Measurements from ENCODE around the gene VCAN.

Gene VCAN

GRCh38 chr5:83540783-83541182, 69.2 kb downstream of the VCAN start:
- no peak for DNase-seq

DNA sequence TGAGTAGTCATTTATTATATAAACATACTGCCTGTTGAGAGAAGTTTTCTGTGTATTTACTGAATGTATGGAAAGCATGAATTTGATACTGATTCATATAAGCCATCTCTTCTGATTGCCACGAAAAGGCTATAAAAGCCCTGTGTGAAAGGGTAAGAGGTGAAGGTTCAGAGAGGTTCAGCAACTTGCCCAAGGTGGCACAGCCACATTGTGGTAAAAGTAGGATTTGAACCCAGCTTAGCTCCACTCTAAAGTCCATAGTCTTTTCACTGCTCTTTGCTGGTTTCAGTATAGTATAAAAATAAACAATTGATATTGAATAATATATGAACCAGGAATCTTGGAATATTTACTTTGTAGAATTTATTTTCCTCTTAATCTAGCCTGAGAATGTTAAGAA, 71.3 kb downstream of the VCAN start:
- no peak for DNase-seq

DNA sequence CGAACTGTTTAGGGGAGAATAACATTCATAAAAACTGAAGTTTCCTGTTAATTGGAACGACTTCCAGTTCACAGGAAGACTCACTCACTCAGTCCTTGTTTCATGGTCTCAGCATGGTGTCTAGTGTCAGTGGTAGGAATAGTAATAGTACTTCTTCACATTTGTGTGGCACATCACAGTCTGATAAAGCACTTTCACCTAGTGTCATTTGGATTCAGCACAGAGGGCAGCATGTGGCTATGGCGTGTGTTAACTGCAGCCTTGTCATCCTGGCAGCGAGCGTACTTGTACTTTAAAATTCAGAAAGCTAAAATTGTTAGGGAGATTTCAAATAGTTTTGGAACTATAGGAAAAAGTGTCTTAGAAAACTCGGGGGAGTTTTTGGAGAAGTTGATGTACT, 72.4 kb downstream of the VCAN start:
- no peak for DNase-seq

DNA sequence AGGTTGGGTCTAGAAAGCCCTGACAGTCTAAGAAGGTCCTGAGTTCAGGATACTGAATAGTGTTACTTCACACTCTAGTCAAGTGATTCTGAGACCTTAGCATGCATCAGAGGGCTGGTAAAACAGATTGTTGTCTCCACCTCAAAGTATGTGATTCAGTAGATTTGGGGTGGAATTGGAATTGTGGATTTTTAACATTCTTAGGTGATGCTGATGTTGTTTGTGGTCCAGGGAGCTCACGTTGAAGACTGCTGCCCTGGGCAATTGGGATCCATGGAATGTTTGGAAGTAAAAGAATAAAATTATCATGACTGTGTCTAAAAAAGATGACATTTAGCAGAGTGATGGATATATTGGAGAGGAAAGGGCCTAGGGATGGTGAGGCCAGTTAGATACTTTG, 75.6 kb downstream of the VCAN start:
- DNase-seq: no peak

DNA sequence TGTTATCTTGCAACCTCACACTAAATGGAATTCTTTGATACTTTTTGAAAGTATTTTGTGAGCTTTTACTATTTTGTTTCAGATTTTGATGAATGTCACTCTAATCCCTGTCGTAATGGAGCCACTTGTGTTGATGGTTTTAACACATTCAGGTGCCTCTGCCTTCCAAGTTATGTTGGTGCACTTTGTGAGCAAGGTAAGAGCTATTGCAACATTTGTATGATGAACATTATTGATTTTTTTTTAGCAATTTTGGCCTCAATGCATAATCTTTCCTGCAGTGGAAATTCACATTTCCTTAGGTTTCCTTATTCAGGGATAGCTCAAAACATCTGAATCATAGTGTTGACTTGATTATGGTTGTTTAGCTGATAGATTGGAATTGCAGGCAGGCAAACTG, 76.3 kb downstream of the VCAN start:
- no peak for DNase-seq

GRCh38 chr5:83548581-83548980, 77.0 kb downstream of the VCAN start:
- no peak for DNase-seq

DNA sequence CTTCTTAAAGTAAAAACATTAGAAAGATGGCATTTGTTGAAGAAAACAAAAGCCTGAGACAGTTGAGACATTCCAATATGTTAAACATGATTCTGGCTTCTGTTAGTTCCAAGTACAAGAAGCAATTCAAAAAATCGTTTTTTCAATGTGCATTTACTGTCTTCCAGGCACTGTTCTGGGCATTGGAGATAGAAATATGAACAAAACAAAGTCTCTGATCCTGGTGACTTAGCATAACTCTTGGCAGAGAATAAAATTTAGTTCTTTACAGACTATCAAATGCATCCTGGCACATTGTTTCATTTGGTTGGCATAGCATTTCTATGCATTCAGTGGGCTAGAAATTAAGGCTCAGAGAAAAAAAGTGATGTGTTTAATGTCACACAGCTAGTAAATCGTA, 77.5 kb downstream of the VCAN start:
- no peak for DNase-seq

DNA sequence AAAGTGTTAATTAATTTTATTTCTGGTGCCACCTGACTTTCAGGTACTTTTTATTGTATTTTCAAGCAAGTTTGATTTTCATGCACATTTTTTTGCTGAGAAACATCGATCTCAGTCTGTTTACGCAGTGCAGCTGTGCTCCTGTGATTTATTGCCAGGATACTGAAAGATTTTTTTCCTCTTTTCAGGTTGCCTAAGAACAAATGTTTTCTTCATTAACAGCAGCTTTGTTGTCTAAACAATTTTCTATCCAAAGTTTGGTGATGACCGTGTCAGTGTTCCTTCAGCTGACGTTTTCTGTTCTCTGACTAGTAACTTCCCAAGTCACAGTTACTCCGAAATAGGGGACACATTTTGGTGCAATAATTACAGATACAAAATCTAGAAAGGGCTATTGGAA, 78.1 kb downstream of the VCAN start:
- DNase-seq: no peak

- DNase-seq: no peak
These were observed 80.3 kb downstream of the VCAN start for GRCh38 chr5:83551821-83552220.

DNA sequence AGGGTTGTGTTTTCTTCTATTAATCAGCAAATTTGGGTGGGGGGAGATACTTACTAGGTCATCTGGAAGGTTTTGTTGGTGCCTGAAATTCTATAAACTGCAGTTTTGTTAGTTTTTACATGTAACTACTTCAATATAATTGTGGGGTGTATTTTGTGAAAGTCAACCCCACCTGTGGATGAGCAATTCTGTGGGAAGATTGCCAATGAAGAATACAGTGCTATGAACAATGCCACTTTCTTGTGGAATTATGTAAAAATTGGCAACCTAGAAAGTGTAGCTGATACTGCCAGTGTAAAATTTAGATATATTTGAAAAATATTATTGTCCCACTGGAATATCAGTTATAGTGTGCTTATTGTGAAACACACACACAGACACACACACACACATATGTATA, 80.7 kb downstream of the VCAN start:
- DNase-seq: no peak

GRCh38 chr5:83553000-83553486, 81.5 kb downstream of the VCAN start:
- no peak for DNase-seq

GRCh38 chr5:83554133-83554532, 82.6 kb downstream of the VCAN start:
- no peak for DNase-seq

GRCh38 chr5:83554686-83555085, 83.1 kb downstream of the VCAN start:
- DNase-seq: no peak

GRCh38 chr5:83555263-83555662, 83.7 kb downstream of the VCAN start:
- DNase-seq: no peak

DNA sequence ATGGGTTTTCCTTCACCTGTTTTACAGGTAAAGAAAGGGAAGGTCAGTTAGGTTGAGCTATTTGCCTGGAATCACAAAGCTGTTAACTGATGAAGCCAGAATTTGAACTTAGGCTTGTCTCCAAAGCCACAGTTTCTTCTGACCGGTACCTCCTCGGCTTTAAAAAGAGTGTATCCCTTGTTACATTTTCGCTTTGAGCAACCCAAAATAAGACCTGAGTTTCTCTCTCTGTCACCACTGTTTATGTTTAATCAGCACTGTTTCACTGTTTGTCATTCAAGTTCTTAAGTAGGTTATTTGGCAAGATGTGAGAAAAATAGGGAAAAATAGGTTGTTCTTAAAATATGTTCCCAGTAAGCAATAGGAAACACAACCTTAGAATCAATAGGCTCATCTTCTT, 84.6 kb downstream of the VCAN start:
- DNase-seq: no peak

GRCh38 chr5:83559118-83559785, 87.7 kb downstream of the VCAN start:
- peak; percentile 58 for DNase-seq

- no peak for DNase-seq
These were observed 90.6 kb downstream of the VCAN start for GRCh38 chr5:83562071-83562606.

- DNase-seq: no peak
These were observed 91.4 kb downstream of the VCAN start for GRCh38 chr5:83562791-83563557.

DNA sequence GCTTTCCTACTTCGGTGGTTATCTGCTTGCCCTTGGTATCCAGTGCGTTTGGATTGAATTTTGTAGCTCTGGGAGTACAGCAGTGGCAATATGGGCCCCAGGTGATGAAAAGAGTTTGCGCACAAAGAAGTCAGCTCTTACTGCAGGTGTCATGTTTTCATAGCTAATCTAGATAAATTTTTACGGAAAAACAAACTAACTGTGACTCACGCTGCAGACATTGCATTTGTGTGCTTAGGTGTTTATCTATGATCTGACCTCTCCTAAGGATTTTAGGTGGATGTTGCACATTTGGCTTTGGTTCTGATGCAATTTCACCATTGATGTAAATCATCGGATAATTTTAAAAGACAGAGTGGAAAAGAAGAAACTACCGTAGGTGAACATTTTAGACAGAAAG, 92.1 kb downstream of the VCAN start:
- DNase-seq: no peak

DNA sequence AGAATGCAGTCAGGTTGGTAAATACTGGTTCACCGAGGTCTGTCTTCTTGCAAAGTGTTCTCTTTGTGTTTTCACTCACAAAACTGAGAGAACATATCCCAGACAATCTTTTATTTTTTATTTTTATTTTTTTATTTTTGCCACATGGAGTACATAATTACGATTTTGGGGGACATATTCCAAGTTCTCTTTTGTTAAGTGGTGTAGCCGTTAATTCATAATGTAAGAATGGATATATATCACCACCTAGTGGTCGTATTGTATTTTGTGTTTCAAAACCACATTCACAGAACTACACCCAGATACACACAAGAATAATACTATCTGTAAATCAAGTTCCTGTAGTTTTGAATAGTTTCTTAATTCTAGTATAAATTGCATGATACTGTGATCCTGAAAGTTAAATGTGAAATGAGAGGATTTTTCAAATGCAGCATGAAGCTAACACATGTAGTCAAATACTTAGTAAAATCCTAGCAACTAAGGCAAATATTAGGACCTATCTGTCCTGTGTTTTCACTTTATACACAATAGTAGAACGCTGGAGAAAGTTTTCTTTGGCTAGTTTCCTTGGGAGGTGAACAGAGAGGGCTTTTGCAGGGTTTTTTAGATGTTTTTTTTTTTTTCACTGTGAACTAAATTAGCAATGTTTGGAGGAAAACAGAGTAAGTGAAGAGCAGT, 92.7 kb downstream of the VCAN start:
- DNase-seq: no peak

GRCh38 chr5:83567741-83568140, 96.2 kb downstream of the VCAN start:
- no peak for DNase-seq

GRCh38 chr5:83568186-83568585, 96.6 kb downstream of the VCAN start:
- no peak for DNase-seq

GRCh38 chr5:83570916-83571315, 99.4 kb downstream of the VCAN start:
- no peak for DNase-seq

- DNase-seq: no peak
These were observed 100.7 kb downstream of the VCAN start for GRCh38 chr5:83572271-83572670.
